ENCODE data around the gene SLC39A7. TPM values are rescaled to one million over a fixed set of nuclear protein-coding genes. Genes with fewer than 3 reads are reported as not detected.

SLC39A7 gene
- total and polyA plus RNA-seq, 2 of the 13 experiments (the other 11 are each of a cell fraction or from before 2014, with no cell fraction given): 142 to 229 TPM

DNA sequence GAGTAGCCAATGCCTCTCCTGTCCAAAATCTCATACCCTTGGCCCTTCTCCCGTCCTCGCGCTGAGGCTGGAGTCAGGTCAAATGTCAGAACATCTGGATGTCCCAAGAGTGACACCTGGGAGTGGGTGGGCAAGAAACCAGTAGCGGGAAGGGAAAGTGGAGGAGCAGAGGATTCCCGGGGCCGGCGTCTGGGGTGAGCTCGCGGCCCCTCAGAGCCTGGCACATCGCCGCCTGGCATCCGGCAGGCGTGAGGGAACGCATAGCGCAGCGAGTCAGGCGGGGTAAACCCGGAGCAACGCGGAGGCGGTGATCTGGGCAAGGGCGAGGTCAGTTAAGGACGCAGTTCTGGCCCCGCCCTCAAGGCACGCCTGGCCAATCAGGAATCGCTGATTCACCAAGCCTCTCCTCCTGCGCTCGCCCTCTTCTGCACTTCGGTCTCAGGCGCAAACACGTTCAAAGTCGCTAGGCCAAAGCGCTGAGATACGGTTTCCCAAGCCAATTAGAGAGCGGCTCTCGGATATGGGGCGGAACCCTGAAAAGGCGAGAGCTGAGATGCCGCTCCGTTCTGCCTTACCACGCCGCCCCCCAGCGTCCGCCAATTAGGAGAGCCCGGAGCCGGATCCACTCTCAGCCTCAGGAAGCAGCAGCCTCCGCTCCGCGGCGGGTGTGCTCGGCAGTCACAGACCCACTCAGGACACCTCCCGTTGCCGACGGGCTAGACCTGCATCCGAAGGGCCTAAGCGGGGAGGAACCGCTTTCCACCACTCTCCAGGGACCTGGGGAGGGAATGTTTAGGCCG is 48.5 kb downstream of the SLC39A7 start (continued):
- TF ChIP-seq, protein P1, sequence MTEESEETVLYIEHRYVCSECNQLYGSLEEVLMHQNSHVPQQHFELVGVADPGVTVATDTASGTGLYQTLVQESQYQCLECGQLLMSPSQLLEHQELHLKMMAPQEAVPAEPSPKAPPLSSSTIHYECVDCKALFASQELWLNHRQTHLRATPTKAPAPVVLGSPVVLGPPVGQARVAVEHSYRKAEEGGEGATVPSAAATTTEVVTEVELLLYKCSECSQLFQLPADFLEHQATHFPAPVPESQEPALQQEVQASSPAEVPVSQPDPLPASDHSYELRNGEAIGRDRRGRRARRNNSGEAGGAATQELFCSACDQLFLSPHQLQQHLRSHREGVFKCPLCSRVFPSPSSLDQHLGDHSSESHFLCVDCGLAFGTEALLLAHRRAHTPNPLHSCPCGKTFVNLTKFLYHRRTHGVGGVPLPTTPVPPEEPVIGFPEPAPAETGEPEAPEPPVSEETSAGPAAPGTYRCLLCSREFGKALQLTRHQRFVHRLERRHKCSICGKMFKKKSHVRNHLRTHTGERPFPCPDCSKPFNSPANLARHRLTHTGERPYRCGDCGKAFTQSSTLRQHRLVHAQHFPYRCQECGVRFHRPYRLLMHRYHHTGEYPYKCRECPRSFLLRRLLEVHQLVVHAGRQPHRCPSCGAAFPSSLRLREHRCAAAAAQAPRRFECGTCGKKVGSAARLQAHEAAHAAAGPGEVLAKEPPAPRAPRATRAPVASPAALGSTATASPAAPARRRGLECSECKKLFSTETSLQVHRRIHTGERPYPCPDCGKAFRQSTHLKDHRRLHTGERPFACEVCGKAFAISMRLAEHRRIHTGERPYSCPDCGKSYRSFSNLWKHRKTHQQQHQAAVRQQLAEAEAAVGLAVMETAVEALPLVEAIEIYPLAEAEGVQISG (CRISPR knock-in tag; IDR thresholded peaks at IDR 0.05): peak; percentile 78
- TF ChIP-seq ZNF552 (CRISPR knock-in tag; IDR thresholded peaks at IDR 0.05; ENCODE audit: borderline replicate concordance) (no peak), ZNF225 (CRISPR knock-in tag; IDR thresholded peaks at IDR 0.05) (peak; percentile 95), MIER2 (CRISPR knock-in tag; IDR thresholded peaks at IDR 0.05) (0 out of 2 replicates have a peak, but pooled peaks have one; percentile 9), RELA (CRISPR knock-in tag; IDR thresholded peaks at IDR 0.05) (0 out of 2 replicates have a peak, but pooled peaks have one; percentile 70), ZNF597 (CRISPR knock-in tag; IDR thresholded peaks at IDR 0.05) (no peak), ZBTB8A (CRISPR knock-in tag; IDR thresholded peaks at IDR 0.05; ENCODE audit: borderline replicate concordance, low read depth) (0 out of 2 replicates have a peak, but pooled peaks have one; percentile 85), ZNF547 (CRISPR knock-in tag; IDR thresholded peaks at IDR 0.05) (no peak; the same call in 1 of the 2 replicates), ZKSCAN1 (IDR thresholded peaks at IDR 0.05; ENCODE audit: low read length) (no peak), JDP2 (CRISPR knock-in tag; IDR thresholded peaks at IDR 0.05; ENCODE audit: borderline replicate concordance) (no peak), ZNF496 (CRISPR knock-in tag; IDR thresholded peaks at IDR 0.05; ENCODE audit: insufficient replicate concordance) (no peak), RXRA (CRISPR knock-in tag; IDR thresholded peaks at IDR 0.05) (peak; percentile 100), MYPOP (CRISPR knock-in tag; IDR thresholded peaks at IDR 0.05) (peak; percentile 100), ARID2 (CRISPR knock-in tag; IDR thresholded peaks at IDR 0.05; ENCODE audit: borderline replicate concordance) (peak; percentile 82)
- TF ChIP-seq, protein P2, sequence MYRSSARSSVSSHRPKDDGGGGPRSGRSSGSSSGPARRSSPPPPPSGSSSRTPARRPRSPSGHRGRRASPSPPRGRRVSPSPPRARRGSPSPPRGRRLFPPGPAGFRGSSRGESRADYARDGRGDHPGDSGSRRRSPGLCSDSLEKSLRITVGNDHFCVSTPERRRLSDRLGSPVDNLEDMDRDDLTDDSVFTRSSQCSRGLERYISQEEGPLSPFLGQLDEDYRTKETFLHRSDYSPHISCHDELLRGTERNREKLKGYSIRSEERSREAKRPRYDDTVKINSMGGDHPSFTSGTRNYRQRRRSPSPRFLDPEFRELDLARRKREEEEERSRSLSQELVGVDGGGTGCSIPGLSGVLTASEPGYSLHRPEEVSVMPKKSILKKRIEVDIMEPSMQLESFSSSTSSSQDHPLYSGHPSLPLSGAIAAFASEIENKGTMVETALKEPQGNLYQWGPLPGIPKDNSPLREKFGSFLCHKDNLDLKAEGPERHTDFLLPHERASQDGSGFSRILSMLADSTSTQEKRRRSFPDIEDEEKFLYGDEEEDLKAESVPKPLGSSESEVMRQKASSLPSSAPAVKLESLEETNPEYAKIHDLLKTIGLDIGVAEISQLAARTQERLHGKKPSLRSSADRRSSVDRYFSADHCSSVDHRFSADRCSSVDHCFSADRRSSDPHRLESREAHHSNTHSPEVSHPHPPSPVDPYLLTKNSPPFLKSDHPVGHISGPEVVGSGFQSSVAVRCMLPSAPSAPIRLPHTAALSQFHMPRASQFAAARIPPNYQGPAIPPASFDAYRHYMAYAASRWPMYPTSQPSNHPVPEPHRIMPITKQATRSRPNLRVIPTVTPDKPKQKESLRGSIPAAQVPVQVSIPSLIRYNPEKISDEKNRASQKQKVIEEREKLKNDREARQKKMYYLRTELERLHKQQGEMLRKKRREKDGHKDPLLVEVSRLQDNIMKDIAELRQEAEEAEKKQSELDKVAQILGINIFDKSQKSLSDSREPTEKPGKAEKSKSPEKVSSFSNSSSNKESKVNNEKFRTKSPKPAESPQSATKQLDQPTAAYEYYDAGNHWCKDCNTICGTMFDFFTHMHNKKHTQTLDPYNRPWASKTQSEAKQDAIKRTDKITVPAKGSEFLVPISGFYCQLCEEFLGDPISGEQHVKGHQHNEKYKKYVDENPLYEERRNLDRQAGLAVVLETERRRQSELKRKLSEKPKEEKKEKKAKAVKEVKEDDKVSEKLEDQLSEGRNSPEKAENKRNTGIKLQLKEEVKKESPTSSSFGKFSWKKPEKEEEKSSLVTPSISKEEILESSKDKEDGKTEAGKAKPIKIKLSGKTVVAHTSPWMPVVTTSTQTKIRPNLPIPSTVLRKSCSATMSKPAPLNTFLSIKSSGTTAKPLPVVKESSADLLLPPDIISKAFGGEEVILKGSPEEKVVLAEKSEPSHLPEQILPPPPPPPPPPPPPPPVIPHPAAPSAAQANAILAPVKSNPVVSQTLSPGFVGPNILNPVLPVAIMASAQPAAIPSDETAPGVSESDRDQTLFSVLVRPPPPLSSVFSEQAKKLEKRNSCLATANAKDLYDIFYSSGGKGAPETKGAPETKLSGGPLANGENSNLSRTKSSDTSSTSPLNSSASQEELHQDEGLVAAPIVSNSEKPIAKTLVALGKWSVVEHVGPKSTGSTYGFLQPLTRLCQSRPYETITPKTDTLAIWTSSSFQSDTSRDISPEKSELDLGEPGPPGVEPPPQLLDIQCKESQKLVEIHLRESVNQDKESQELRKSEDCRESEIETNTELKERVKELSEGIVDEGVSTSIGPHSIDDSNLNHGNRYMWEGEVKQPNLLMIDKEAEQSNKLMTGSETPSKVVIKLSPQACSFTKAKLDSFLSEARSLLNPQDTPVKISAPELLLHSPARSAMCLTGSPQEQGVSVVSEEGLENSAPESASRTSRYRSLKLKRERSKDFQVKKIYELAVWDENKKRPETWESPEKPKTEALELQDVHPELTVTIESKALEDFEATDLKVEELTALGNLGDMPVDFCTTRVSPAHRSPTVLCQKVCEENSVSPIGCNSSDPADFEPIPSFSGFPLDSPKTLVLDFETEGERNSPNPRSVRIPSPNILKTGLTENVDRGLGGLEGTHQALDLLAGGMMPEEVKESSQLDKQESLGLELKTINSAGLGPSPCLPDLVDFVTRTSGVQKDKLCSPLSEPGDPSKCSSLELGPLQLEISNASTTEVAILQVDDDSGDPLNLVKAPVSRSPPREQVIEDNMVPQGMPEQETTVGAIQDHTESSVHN (CRISPR knock-in tag; IDR thresholded peaks at IDR 0.05): peak; percentile 93; the same call in 1 of the 2 replicates
